Caki2 (cell line): ENCODE measurements around the gene CLNS1A. TPM values are rescaled to one million over a fixed set of nuclear protein-coding genes. Genes with fewer than 3 reads are reported as not detected.

Experiments used
- DNase-seq: peaks from one replicate; pipeline ENCODE4 v3.0.0-alpha.2; 2015; ENCODE audit warnings: low read depth
- in situ Hi-C: cut with HindIII; loops from 2 replicates; pipeline ENCODE4 v1.10.0; 2016; ENCODE audit warnings: low sequenced_read_pairs, low pct_unique_long_range_greater_than_20kb, mixed read lengths
- total RNA-seq: library from RNA; depleted of rRNA; stranded (reverse); fragments of >200 nt; shearing (Covaris generic); gene quantifications from 2 replicates; pipeline ENCODE4 v1.2.3, GENCODE V29; 2014; ENCODE audit warnings: low replicate concordance; rRNA removed

CLNS1A gene
- total RNA-seq, 1 experiment from 2014 or later: 204 TPM

DNA sequence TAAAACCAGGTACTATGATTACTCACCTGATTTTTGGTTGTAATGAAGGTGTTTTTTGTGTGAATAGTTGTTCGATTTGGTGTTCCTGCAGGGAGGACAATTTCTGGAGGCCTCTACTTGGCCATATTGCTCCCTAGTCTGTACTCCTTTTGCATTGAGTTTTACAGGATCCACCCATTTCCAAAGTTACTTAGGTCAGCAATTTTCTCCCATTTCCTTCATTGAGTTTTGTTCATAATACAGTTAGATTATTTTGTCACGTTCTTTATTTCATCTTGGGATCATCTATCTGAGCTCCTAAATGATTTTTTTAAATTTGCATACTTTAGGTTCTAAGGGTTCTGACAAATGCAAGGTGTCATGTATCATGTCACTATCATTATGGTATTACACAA is 67.9 kb downstream of the CLNS1A start:
- in situ Hi-C loops: no loop called here
- DNase-seq: no peak

- in situ Hi-C loops: no loop called here
- no peak for DNase-seq
Observed at GRCh38 chr11:77568916-77569675, 68.5 kb downstream of the CLNS1A start.

DNA sequence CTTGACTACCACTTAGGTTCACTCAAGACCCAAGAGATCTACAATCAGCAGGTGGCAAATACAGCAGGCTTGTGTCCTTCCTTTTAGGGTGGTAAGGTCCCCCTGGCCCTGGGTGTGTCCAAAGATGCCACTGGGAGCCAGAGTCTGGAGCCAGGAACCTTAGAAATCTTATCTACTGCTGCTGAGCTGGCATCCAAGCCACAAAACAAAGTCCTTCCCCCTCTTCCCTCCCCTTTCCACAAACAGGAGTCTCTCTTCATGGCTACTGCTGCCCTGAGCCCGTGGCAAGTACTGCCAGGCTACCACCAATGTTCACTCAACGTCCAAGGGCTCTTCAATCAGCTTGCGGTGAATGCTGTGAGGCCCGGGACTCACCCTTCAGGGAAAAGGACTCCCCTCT is 69.3 kb downstream of the CLNS1A start:
- no peak for DNase-seq
- in situ Hi-C loops: no loop called here

Other genes starting within 250 kb of the CLNS1A start
- gene PAK1, start 163.7 kb downstream of the CLNS1A start, total RNA-seq: 28.8 and 36.4 TPM in 2 replicates
- gene AQP11, start 47.8 kb downstream of the CLNS1A start, total RNA-seq: 0.35 and 6.3 TPM in 2 replicates
- gene RSF1, start 182.9 kb upstream of the CLNS1A start, total RNA-seq: 4.9 and 16.9 TPM in 2 replicates
- 6.8 and 21.1 TPM in 2 replicates for gene AAMDC, start 183.3 kb upstream of the CLNS1A start, total RNA-seq